Limb (tissue), 2 donors: Measurements from ENCODE around the gene CLPTM1L.
A peak's percentile ranks its signal among the peaks of the same experiment; 100 is the strongest.
"Not testable (repeated sequence)": the region's sequence is repeated elsewhere in the genome, so short reads cannot be mapped to it uniquely, and the experiment has no call there.

Experiments used
- DNase-seq, 2 donors: peaks; one replicate each; pipeline ENCODE4 v3.0.0-alpha.2; 2016; ENCODE audit errors: extremely low spot score in 2 of 2

The CLPTM1L gene

DNA sequence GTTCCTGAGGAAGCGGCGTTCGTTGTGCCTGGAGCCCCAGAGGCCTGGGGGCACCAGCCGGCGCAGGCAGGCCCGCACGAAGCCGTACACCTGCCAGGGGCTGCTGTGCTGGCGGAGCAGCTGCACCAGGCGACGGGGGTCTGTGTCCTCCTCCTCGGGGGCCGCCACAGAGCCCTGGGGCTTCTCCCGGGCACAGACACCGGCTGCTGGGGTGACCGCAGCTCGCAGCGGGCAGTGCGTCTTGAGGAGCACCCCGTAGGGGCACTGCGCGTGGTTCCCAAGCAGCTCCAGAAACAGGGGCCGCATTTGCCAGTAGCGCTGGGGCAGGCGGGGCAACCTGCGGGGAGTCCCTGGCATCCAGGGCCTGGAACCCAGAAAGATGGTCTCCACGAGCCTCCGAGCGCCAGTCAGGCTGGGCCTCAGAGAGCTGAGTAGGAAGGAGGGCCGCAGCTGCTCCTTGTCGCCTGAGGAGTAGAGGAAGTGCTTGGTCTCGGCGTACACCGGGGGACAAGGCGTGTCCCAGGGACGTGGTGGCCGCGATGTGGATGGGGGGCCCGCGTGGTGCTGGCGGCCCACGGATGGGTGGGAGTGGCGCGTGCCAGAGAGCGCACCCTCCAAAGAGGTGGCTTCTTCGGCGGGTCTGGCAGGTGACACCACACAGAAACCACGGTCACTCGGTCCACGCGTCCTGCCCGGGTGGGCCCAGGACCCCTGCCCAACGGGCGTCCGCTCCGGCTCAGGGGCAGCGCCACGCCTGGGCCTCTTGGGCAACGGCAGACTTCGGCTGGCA is 51.3 kb downstream of the CLPTM1L start:
- DNase-seq = peak in 1 of 2 donors; percentile 26

GRCh38 chr5:1292846-1293415 is 52.0 kb downstream of the CLPTM1L start:
- DNase-seq = peak in 1 of 2 donors; percentile 11

GRCh38 chr5:1292139-1292538 is 52.8 kb downstream of the CLPTM1L start:
- DNase-seq = no peak

DNA sequence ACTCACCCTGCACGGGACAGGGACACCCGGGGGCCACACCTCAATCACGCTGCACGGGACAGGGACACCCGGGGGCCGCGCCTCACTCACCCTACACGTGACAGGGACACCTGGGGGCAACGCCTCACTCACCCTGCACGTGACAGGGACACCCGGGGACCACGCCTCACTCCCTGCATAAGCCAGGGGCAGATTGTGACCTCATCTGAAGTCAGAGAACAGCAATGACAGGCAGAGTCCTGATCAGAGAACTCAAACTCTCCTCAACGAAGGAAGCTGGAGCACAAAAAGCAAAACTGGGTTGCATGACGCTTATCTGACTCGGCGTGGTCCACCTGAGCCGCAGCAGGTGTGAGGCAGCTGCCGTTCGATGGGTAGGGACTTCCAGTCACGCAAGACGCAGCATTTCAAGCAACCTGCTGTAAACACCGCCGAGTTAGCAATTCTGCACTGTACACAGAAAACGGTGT is 53.3 kb downstream of the CLPTM1L start:
- no peak for DNase-seq

- not testable (repeated sequence) for DNase-seq
These were observed 53.9 kb downstream of the CLPTM1L start for GRCh38 chr5:1290956-1291355.

- not testable (repeated sequence) for DNase-seq
These were observed 55.3 kb downstream of the CLPTM1L start for GRCh38 chr5:1289559-1289958.

- peak in 1 of 2 donors; percentile 12 for DNase-seq
These were observed 56.2 kb downstream of the CLPTM1L start for GRCh38 chr5:1288439-1289335.

- DNase-seq = peak in 1 of 2 donors; percentile 9
These were observed 59.0 kb downstream of the CLPTM1L start for GRCh38 chr5:1285883-1286291.

GRCh38 chr5:1285141-1285540 is 59.8 kb downstream of the CLPTM1L start:
- no peak for DNase-seq

- DNase-seq = peak in 1 of 2 donors; percentile 12
These were observed 60.4 kb downstream of the CLPTM1L start for GRCh38 chr5:1284336-1284970.

- DNase-seq = peak in 1 of 2 donors; percentile 12
These were observed 61.2 kb downstream of the CLPTM1L start for GRCh38 chr5:1283729-1284041.

DNA sequence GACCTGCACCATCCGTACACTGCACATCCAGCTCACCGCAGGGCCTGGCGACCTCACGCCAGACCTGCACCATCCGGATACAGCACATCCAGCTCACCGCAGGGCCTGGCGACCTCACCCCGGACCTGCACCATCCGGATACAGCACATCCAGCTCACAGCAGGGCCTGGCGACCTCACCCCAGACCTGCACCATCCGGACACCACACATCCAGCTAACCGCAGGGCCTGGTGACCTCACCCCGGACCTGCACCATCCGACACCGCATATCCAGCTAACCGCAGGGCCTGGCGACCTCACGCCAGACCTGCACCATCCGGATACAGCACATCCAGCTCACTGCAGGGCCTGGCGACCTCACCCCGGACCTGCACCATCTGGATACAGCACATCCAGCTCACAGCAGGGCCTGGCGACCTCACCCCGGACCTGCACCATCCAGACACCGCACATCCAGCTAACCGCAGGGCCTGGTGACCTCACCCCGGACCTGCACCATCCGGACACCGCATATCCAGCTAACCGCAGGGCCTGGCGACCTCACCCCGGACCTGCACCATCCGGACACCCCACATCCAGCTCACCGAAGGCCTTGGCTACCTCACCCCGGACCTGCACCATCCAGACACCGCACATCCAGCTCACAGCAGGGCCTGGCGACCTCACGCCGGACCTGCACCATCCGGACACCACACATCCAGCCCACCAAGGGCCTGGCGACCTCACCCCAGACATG is 61.7 kb downstream of the CLPTM1L start:
- DNase-seq = peak in 1 of 2 donors; percentile 10

- DNase-seq = peak; percentile 7 to 54
These were observed 62.5 kb downstream of the CLPTM1L start for GRCh38 chr5:1282131-1282992.

DNA sequence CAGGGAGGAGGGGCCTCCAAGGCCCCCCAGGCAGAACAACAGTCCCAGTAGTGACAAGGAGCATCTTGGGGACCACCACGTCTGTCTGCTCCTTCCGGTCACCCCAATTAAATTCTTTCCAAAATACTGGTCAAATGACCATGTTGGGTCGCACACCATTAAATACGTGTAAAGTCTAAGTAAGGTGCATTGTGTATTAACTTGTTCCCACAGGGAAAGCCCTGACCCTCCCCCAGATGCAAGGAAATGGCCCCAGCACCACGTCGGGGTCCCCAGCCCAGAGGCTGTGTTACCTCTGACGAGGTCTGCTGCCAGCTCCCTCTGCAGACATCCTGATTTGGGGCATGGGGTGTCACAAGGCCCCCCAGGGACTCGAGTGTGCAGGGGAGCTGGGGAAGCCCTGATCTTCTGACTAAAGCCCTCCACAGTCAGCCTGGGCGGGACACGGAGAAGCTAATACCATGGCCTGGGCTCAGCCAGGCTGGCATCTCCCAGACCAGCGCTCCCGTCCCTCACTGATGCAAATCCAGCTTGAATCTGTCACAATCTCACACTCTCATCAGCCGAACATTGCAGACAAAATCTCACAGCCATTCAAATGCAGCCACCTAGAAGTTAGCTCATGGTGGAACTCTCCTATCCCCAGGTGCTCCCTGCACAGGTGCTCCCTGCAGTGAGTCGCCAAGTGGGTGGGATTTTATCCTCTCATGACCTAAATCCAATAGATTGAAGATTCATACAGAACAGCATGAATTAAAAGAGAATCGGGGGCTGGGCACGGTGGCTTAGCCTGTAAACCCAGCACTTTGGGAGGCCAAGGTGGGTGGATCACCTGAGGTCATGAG is 63.6 kb downstream of the CLPTM1L start:
- no peak for DNase-seq

- DNase-seq = no peak
These were observed 64.5 kb downstream of the CLPTM1L start for GRCh38 chr5:1280177-1281037.

DNA sequence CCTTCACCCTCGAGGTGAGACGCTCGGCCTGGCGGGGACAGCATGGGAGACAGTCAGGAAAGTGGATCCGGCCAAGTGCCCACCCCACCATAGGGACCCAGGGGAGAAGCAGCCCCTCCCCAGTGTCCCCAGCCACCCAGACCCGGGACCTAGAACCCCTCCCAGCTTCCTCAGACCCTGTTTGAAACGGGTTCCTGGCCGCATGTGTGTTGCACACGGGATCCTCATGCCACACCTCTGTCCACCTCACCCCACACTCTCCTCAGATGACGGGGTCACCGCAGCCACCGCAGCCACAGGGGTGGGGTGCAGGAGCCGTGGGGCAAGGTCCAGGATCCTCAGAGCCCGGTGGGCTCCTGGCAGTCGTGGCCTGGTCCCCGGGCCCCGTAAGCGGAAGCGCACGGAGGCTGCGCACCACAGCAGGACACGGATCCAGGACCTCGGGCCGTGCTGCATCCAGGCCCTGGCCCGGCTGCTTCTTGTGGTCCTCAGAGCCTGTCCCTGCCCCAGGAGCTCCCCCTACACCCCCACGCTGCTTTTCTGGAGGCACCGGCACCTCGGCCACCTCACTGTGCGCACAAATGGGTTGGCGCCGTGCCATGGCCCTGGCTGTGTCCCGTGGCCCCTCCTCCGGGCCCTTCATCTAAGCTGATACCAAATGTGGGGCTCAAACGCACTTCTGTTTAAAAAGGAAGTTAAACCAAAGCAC is 65.3 kb downstream of the CLPTM1L start:
- no peak for DNase-seq
